Gastroesophageal sphincter (tissue), 4 donors: ENCODE results near the gene DAPK2. TPM values are rescaled to one million over a fixed set of nuclear protein-coding genes. Genes with fewer than 3 reads are reported as not detected.

Experiments used
- ATAC-seq: fragments of 150-250 bp; one replicate; pipeline ENCODE4 v1.9.1; 2016; ENCODE audit warnings: mild to moderate bottlenecking, moderate library complexity
- H3K27ac ChIP-seq, 4 donors: fragments of 200-600 bp; sonication (generic) in 3 of 4; 1 replicate in 3 of 4; 2 replicates in 1 of 4; pipeline ENCODE4 v1.5.1; 2016 to 2019
- H3K27me3 ChIP-seq: fragments of 200-600 bp; sonication (generic); one replicate; pipeline ENCODE4 v1.5.1; 2019
- H3K36me3 ChIP-seq, 2 donors: fragments of 200-600 bp; sonication (generic); one replicate each; pipeline ENCODE4 v1.5.1; 2019; ENCODE audit warnings: control low read depth in 1 of 2
- H3K4me1 ChIP-seq, 3 donors: fragments of 200-600 bp; sonication (generic); 1 replicate in 2 of 3; 2 replicates in 1 of 3; pipeline ENCODE4 v1.5.1; 2016 to 2019; ENCODE audit warnings: control low read depth in 2 of 3
- H3K4me3 ChIP-seq, 2 donors: fragments of 200-600 bp; sonication (generic); one replicate each; pipeline ENCODE4 v1.5.1; 2019; ENCODE audit warnings: mild to moderate bottlenecking in 1 of 2, moderate library complexity in 1 of 2
- H3K9me3 ChIP-seq, 3 donors: fragments of 200-600 bp; sonication (generic); one replicate each; pipeline ENCODE4 v1.5.1; 2017 to 2019; ENCODE audit warnings: control low read depth in 2 of 3
- EP300 ChIP-seq: sonication (generic); formaldehyde crosslinking; IDR thresholded peaks from one replicate; pipeline ENCODE4 v1.6.1; 2017; ENCODE audit warnings: antibody characterized with exemption, mild to moderate bottlenecking
- POLR2A ChIP-seq, 2 donors: fragments of 450-650 bp; IDR thresholded peaks; one replicate each; pipeline ENCODE4 v1.6.1; 2017; ENCODE audit warnings: antibody characterized with exemption in 2 of 2, mild to moderate bottlenecking in 2 of 2, moderate library complexity in 1 of 2
- POLR2AphosphoS5 ChIP-seq: sonication (generic); formaldehyde crosslinking; IDR thresholded peaks from one replicate; pipeline ENCODE4 v1.6.1; 2017; ENCODE audit warnings: antibody characterized with exemption
- WGBS, 2 donors: methylation state at CpG; one replicate each; pipeline ENCODE4 v1.1.5; 2018; ENCODE audit warnings: low coverage in 1 of 2; 5-methylcytosine and 5-hydroxymethylcytosine counted together
- total RNA-seq, 4 donors: library from RNA; depleted of rRNA; stranded (reverse); fragments of >200 nt; gene quantifications; one replicate each; pipeline ENCODE4 v1.1.0, GENCODE V29; 2016
- TF ChIP-seq, protein P1 (sequence below), 4 experiments: fragments of 200-600 bp in 2 of 4; fragments of 450-650 bp in 2 of 4; sonication (generic) in 1 of 4; IDR thresholded peaks; one replicate each; pipeline ENCODE4 v1.5.1; 2017 to 2019; ENCODE audit warnings: antibody characterized with exemption in 4 of 4, mild to moderate bottlenecking in 2 of 4, moderate library complexity in 2 of 4

Gene DAPK2
- total RNA-seq, 4 donors from 2014 or later = 2.0 to 9.5 (median 6.4) TPM

DNA sequence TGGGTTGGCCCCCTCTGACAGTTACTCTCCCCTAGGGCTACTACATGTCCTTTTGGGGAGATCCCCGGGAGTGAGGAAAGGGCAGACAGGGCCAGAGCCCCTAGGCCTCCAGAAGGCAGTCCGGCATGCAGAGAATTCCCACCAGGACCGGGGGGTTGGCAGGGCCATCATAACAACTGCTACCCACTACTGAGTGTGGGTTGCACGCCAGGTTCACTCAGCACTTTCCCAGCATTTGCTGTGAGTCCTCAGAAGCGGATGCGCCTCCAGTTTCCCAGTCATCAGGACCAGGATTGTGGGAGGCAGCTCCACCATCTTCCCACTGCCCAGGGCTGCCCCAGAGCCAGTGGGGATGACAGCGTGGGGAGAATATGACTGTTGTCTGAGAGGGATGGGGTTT lies 161.3 kb downstream of the DAPK2 start:
- Histone ChIP-seq H3K9me3 (no peaks in the 10 kb centered on the region), H3K27me3 (no peaks in the 10 kb centered on the region), H3K36me3 (no peaks in the 10 kb centered on the region), H3K4me3 (no peak overlapping the region), H3K27ac (no peak overlapping the region), H3K4me1 (no peaks in the 10 kb centered on the region)
- no peak for TF ChIP-seq POLR2AphosphoS5
- no peak for TF ChIP-seq POLR2A (IDR thresholded peaks at IDR 0.05)
- no peak for TF ChIP-seq EP300
- TF ChIP-seq, protein P1, sequence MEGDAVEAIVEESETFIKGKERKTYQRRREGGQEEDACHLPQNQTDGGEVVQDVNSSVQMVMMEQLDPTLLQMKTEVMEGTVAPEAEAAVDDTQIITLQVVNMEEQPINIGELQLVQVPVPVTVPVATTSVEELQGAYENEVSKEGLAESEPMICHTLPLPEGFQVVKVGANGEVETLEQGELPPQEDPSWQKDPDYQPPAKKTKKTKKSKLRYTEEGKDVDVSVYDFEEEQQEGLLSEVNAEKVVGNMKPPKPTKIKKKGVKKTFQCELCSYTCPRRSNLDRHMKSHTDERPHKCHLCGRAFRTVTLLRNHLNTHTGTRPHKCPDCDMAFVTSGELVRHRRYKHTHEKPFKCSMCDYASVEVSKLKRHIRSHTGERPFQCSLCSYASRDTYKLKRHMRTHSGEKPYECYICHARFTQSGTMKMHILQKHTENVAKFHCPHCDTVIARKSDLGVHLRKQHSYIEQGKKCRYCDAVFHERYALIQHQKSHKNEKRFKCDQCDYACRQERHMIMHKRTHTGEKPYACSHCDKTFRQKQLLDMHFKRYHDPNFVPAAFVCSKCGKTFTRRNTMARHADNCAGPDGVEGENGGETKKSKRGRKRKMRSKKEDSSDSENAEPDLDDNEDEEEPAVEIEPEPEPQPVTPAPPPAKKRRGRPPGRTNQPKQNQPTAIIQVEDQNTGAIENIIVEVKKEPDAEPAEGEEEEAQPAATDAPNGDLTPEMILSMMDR (IDR thresholded peaks at IDR 0.05) = no peak
- WGBS, 2 donors = 94 to 100% methylated on average over 3 to 4 of the region's 7 CpGs
- ATAC-seq = no peak

DNA sequence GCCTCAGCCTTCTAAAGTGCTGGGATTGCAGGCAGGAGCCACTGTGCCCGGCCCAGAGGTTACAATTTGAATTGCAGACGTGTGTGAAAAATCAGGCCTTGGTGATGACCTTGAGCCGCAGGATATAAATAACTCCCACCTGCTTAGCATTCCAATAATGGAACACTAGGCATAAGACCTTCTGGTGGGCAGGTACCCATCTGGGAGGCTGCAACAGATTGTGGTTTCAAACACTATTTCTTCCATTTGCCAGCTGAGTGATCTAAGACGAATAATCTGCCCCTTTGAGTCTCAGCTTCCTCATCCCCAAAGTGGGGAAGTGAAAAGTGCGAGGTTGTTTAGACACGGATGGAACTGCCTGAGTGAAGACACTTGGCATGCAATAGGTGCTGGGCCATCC lies 164.9 kb downstream of the DAPK2 start:
- TF ChIP-seq EP300 (no peak), POLR2AphosphoS5 (no peak), POLR2A (IDR thresholded peaks at IDR 0.05) (no peak)
- TF ChIP-seq, protein P1 (IDR thresholded peaks at IDR 0.05) = no peak
- no peak for ATAC-seq
- Histone ChIP-seq H3K27me3 (no peaks in the 10 kb centered on the region), H3K27ac (no peak overlapping the region), H3K4me3 (no peak overlapping the region), H3K36me3 (no peaks in the 10 kb centered on the region), H3K4me1 (no peaks in the 10 kb centered on the region), H3K9me3 (no peaks in the 10 kb centered on the region)
- WGBS, 2 donors = 76 to 77% methylated on average over 3 to 5 of the region's 6 CpGs

DNA sequence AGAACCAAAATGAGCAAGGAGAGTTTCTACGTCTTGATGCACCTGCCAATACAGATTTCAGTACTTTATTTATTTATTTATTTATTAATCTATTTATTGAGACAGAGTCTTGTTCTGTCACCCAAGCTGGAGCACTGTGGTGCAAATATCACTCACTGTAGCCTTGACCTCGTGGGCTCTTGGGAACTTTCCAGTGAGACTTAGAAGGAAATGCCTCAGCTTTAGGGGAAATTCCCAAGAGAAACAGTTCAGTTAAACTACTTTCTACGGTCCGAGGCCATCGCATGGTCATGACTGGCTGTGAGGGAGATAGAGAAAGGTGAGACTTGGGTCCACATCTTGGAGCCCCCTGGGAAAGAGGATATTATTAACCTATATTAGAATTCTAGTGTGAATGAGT lies 165.5 kb downstream of the DAPK2 start:
- no peak overlapping the region for H3K27ac ChIP-seq
- H3K9me3 ChIP-seq = no peaks in the 10 kb centered on the region
- TF ChIP-seq POLR2A (IDR thresholded peaks at IDR 0.05) = no peak
- TF ChIP-seq, protein P1 (IDR thresholded peaks at IDR 0.05) = no peak
- no peak for TF ChIP-seq EP300
- TF ChIP-seq POLR2AphosphoS5 = no peak
- H3K36me3 ChIP-seq = no peaks in the 10 kb centered on the region
- ATAC-seq = no peak
- H3K4me3 ChIP-seq = no peak overlapping the region
- H3K4me1 ChIP-seq = no peaks in the 10 kb centered on the region
- no peaks in the 10 kb centered on the region for H3K27me3 ChIP-seq
- WGBS, 2 donors = 56 to 59% methylated on average over 5 of the region's 5 CpGs

DNA sequence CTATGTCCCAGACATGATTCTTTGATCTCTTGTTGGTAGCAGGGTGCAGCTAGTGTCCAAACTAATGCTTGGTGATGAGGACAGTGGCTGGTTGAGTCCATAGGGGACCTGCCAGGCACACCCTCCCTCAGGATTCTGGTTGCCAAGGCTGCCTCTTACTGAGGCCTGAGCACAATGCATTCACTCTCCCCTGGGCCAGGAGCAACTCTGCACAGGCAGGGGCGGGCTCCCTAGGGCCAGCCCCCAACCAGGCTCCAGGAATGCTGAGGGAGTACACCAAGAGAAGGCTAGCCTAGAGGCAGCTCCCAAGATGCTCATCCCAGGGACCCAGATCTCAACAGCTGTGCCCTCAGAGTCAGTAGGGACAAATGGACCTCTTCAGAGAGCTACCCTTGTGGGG lies 166.3 kb downstream of the DAPK2 start:
- Histone ChIP-seq H3K4me1 (no peaks in the 10 kb centered on the region), H3K36me3 (no peaks in the 10 kb centered on the region), H3K4me3 (no peak overlapping the region), H3K27me3 (no peaks in the 10 kb centered on the region), H3K27ac (no peak overlapping the region), H3K9me3 (no peaks in the 10 kb centered on the region)
- WGBS, 2 donors = no CpG with 5 or more reads among the region's 1 CpG
- TF ChIP-seq POLR2A (IDR thresholded peaks at IDR 0.05) (no peak), EP300 (no peak), POLR2AphosphoS5 (no peak)
- TF ChIP-seq, protein P1 (IDR thresholded peaks at IDR 0.05) = no peak
- no peak for ATAC-seq

DNA sequence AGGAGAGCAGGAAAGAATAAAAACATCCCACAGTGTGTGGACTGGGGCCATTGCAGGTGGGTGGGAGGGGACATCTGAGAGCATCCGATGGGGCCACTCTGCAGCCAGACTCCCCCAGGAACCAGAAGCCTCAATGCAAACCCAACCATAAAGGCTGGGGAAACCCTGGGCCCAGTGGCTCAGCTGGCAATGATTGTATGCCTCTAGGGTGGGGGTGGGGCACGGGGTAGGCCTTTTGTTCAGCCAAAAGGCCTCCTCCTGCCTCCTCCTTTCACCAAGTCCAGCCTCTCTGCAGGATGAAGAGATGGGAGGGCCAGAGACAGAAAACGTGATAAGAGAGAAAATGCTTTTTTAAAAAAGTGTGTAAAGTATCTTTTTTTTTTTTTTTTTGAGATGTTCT lies 167.1 kb downstream of the DAPK2 start:
- H3K36me3 ChIP-seq = no peaks in the 10 kb centered on the region
- TF ChIP-seq, protein P1 (IDR thresholded peaks at IDR 0.05) = no peak
- no peak for TF ChIP-seq POLR2A (IDR thresholded peaks at IDR 0.05)
- no peak for TF ChIP-seq POLR2AphosphoS5
- TF ChIP-seq EP300 = no peak
- WGBS, 2 donors = 61% methylated on average over 3 of the region's 3 CpGs; no CpG with 5 or more reads in 1 of the 2 donors
- no peaks in the 10 kb centered on the region for H3K4me1 ChIP-seq
- no peak for ATAC-seq
- H3K27ac ChIP-seq = no peak overlapping the region
- no peak overlapping the region for H3K4me3 ChIP-seq
- H3K9me3 ChIP-seq = no peaks in the 10 kb centered on the region
- no peaks in the 10 kb centered on the region for H3K27me3 ChIP-seq
